ENCODE data around the gene PRMT5. TPM values are rescaled to one million over a fixed set of nuclear protein-coding genes. Genes with fewer than 3 reads are reported as not detected.

Gene PRMT5
- total RNA-seq, 4 donors from 2014 or later: 26.5 to 41.6 (median 35.1) TPM

GRCh38 chr14:22926316-22926715 is 2.9 kb downstream of the PRMT5 start:
- no peak for TF ChIP-seq CTCF (IDR thresholded peaks at IDR 0.05; ENCODE audit: low read depth)

GRCh38 chr14:22925513-22925912 is 3.7 kb downstream of the PRMT5 start:
- TF ChIP-seq CTCF (IDR thresholded peaks at IDR 0.05; ENCODE audit: low read depth): no peak

- TF ChIP-seq CTCF (IDR thresholded peaks at IDR 0.05; ENCODE audit: low read depth): no peak
These were observed 5.4 kb downstream of the PRMT5 start for GRCh38 chr14:22923746-22924145.

GRCh38 chr14:22922294-22922693 is 6.9 kb downstream of the PRMT5 start:
- no peak for TF ChIP-seq CTCF (IDR thresholded peaks at IDR 0.05; ENCODE audit: low read depth)

GRCh38 chr14:22920697-22921096 is 8.5 kb downstream of the PRMT5 start:
- no peak for TF ChIP-seq CTCF (IDR thresholded peaks at IDR 0.05; ENCODE audit: low read depth)

- no peak for TF ChIP-seq CTCF (IDR thresholded peaks at IDR 0.05; ENCODE audit: low read depth)
These were observed 9.6 kb downstream of the PRMT5 start for GRCh38 chr14:22919601-22919921.

- no peak for TF ChIP-seq CTCF (IDR thresholded peaks at IDR 0.05; ENCODE audit: low read depth)
These were observed 10.2 kb downstream of the PRMT5 start, which contains the start of gene RBM23 for GRCh38 chr14:22918804-22919600. TSS of gene RBM23 (minus strand) at chr14:22919149.
